Stimulated activated CD4-positive, alpha-beta T cell treated with anti-CD3 and anti-CD28 coated beads, Interleukin-4, amount 100 ng/mL, for 1 hour (primary cell): ENCODE results near the gene CCNK.

Experiments used
- DNase-seq: peaks from one replicate; pipeline ENCODE4 v3.0.0-alpha.2; 2020

The CCNK gene

DNA sequence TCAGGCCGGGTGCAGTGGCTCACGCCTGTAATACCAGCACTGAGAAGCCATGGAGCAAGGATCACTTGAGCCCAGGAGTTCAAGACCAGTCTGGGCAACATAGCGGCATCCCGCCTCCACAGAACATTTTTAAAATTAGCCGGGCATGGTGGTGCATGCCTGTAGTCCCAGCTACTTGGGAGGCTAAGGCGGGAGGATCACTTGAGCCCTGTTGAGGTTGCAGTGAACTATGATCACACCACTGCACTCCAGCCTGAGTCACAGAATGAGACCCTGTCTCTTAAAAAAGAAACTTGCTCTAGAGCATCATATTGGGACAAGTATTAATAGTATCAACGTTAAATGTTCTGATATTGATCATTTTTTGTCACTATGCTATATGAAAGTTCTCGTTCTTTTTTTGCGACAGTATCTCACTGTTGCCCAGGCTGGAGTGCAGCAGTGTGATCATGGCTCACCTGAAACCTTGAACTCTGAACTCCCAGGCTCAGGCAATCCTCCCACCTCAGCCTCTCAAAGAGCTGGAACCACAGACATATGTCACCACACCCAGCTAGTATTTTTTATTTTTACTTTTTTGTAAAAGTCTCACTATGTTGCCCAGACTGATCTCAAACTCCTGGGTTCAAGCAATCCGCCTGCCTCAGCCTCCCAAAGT, 75.1 kb downstream of the CCNK start:
- DNase-seq: no peak

DNA sequence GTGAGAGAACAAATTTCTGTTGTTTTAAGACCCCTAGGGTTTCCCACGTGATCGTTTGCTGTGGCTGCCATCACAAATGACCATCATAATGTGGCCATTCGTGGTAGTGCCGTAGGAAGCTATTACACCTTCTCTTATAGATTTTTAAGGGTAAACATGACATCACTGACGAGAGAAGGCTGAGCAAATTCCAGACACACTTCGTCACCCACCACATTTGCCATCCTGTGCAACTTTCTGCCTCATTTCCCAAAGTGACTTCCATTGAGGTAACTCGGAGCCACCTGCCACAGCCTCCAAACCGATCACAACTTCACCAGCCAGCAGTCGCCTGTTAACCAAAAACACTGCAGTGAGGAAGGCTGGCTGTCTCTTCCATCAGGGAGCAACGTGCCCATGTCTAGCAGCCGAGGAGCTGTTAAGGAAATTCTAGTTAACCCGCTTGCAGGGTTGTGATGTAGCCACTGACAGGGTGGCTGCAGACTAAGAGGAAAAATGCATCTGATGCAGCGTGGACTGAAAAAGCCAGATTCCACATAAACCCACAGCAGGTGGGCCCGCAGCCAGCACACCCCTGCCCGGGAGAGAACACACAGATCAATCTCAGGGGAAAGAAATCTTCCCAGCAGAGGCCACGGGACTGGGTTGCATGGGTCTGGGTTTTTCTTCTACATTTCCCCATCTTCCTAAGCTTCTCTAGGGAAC, 78.2 kb downstream of the CCNK start:
- DNase-seq: no peak

- DNase-seq: no peak
Observed at GRCh38 chr14:99560403-99560802, 79.2 kb downstream of the CCNK start.

DNA sequence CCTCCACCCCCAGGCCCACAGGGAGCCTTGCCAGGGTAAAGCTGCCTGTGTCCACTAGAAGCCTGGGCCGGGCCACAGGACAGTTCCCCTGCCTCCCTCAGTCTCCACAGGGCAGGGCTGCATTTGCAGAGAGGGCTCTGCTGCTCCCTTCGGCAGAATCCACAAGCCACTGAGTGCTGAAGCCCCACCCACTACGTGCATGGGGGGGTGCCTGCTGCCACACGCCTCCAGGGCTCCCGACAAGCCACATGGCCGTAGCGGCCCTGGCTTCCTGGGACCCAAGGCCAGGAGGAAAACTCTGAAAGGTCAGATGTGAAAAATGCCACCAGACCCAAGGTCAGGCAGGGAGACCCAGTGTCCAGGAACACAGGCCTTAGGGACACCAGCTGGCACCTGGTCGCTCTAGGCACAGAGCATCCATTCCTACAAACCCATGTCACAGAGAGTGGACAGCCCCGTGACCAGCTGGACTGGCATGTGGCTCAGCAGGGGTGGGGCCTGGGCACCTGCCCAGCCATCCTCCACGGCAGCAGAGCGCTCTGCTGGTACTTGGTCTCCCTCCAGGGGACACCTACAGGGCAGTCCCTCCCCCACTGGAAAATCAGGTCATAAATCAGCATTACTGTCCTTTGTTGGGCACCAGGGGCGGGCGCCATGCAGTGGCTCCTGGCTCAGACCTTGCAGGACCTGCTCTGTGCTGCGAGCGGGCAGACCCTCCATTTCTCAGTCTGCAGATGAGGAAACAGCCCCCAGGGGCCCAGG, 79.9 kb downstream of the CCNK start:
- no peak for DNase-seq

GRCh38 chr14:99561864-99562263, 80.7 kb downstream of the CCNK start:
- DNase-seq: no peak
